Measurements from ENCODE around the gene SEMA3A. TPM values are rescaled to one million over a fixed set of nuclear protein-coding genes. Genes with fewer than 3 reads are reported as not detected.

The SEMA3A gene
- polyA plus RNA-seq, 4 donors: 10.1 to 22.4 (median 15.0) TPM

- DNase-seq (ENCODE audit: low read depth in 4 of 4, low spot score in 3 of 4): no peak
Observed at GRCh38 chr7:83952236-83952635, 242.4 kb downstream of the SEMA3A start.

GRCh38 chr7:83947260-83947659 is 247.3 kb downstream of the SEMA3A start:
- no peak for DNase-seq (ENCODE audit: low read depth in 4 of 4, low spot score in 3 of 4)

GRCh38 chr7:83946801-83947200 is 247.8 kb downstream of the SEMA3A start:
- DNase-seq (ENCODE audit: low read depth in 4 of 4, low spot score in 3 of 4): no peak

GRCh38 chr7:83941300-83941699 is 253.3 kb downstream of the SEMA3A start:
- no peak for DNase-seq (ENCODE audit: low read depth in 4 of 4, low spot score in 3 of 4)

GRCh38 chr7:83937930-83938329 is 256.7 kb downstream of the SEMA3A start:
- DNase-seq (ENCODE audit: low read depth in 4 of 4, low spot score in 3 of 4): no peak

- peak; percentile 39 to 52 (median 49) for DNase-seq (ENCODE audit: low read depth in 4 of 4, low spot score in 3 of 4)
Observed at GRCh38 chr7:83936056-83936708, 258.4 kb downstream of the SEMA3A start.

- no peak for DNase-seq (ENCODE audit: low read depth in 4 of 4, low spot score in 3 of 4)
Observed at GRCh38 chr7:83934118-83934734, 260.4 kb downstream of the SEMA3A start.

- DNase-seq (ENCODE audit: low read depth in 4 of 4, low spot score in 3 of 4): no peak
Observed at GRCh38 chr7:83931968-83932367, 262.6 kb downstream of the SEMA3A start.

GRCh38 chr7:83930262-83930661 is 264.3 kb downstream of the SEMA3A start:
- DNase-seq (ENCODE audit: low read depth in 4 of 4, low spot score in 3 of 4): no peak

- no peak for DNase-seq (ENCODE audit: low read depth in 4 of 4, low spot score in 3 of 4)
Observed at GRCh38 chr7:83925860-83926259, 268.7 kb downstream of the SEMA3A start.

GRCh38 chr7:83921941-83922607 is 272.5 kb downstream of the SEMA3A start:
- no peak for DNase-seq (ENCODE audit: low read depth in 4 of 4, low spot score in 3 of 4)

GRCh38 chr7:83921271-83921940 is 273.2 kb downstream of the SEMA3A start:
- no peak for DNase-seq (ENCODE audit: low read depth in 4 of 4, low spot score in 3 of 4)

GRCh38 chr7:83918142-83918541 is 276.4 kb downstream of the SEMA3A start:
- DNase-seq (ENCODE audit: low read depth in 4 of 4, low spot score in 3 of 4): no peak

GRCh38 chr7:83913174-83913573 is 281.4 kb downstream of the SEMA3A start:
- no peak for DNase-seq (ENCODE audit: low read depth in 4 of 4, low spot score in 3 of 4)

- DNase-seq (ENCODE audit: low read depth in 4 of 4, low spot score in 3 of 4): no peak
Observed at GRCh38 chr7:83908526-83908925, 286.1 kb downstream of the SEMA3A start.
